HG03175 (cell line): Measurements from ENCODE around the gene CPNE4.
"Not testable (repeated sequence)": the region's sequence is repeated elsewhere in the genome, so short reads cannot be mapped to it uniquely, and the experiment has no call there.

ENCODE experiments used
- ATAC-seq: cut with Tn5 transposase; IDR thresholded peaks from one replicate; pipeline ENCODE4 v1.9.1; 2021; ENCODE audit warnings: mild to moderate bottlenecking, moderate library complexity; ENCODE audit not compliant: unreplicated experiment

Gene CPNE4

GRCh38 chr3:131963442-131963841 lies 71.4 kb downstream of the CPNE4 start:
- not testable (repeated sequence) for ATAC-seq

- ATAC-seq = no peak
These were observed 71.8 kb downstream of the CPNE4 start for GRCh38 chr3:131962982-131963381.

DNA sequence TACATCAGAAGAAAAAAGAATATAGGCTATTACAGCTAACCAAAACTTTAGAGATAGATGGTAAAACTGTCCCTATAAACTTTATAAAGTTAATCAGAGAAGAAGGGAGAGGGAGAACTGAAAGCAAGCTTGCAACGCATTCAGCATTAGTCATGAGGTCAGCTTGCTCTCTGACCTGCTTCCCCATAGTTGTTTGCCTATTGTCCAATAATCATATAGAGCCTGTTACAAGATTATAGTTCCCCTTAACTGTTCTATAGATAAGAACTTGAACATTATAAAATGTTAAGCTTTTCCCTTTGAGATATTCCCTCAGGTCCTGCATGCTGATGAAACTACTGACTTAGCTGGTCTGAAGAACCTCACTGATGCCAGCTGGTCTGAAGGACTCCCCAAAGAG lies 74.5 kb downstream of the CPNE4 start:
- ATAC-seq = no peak

- ATAC-seq = no peak
These were observed 76.8 kb downstream of the CPNE4 start for GRCh38 chr3:131957980-131958379.

GRCh38 chr3:131957511-131957910 lies 77.3 kb downstream of the CPNE4 start:
- no peak for ATAC-seq

GRCh38 chr3:131948806-131949205 lies 86.0 kb downstream of the CPNE4 start:
- no peak for ATAC-seq

DNA sequence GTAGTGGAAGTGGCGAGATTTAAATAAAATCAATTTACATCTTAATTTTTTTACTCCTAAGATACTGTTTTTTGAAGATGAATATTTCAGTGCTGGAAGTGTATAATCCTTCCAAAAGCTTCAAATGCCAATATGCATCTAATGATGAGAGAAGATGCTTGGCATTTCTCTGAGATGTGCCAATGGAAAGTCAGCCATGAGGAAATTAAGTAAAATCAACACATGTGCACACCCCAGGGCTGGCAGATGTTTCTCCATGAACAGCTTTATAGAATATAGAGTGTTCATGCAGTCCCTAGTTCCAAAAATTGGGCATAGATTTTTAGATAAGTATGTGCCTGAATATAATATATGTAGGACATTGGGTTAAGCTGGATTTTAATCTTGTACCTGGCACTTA lies 90.1 kb downstream of the CPNE4 start:
- no peak for ATAC-seq

- no peak for ATAC-seq
These were observed 101.1 kb downstream of the CPNE4 start for GRCh38 chr3:131933665-131934064.

GRCh38 chr3:131928593-131928992 lies 106.2 kb downstream of the CPNE4 start:
- ATAC-seq = no peak

GRCh38 chr3:131925571-131925970 lies 109.2 kb downstream of the CPNE4 start:
- ATAC-seq = no peak

DNA sequence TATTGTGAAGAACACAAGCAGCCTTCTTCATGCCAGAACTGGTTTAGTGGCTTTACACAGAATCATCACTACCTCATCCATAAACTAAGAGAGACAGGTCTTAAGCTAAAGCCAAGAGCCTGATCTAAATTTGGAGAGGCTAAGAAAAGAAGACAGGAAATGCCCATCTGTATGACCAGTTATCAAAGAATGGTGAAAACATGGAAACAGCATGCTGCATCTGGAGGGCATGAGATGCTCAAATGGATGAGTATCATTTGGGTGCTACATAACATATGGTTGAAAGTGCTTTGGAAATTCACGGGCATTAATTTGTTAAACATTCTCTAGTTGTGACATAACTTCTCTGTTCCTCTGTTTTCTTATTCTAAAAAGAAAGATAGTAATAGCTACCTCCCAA lies 112.5 kb downstream of the CPNE4 start:
- no peak for ATAC-seq

- ATAC-seq = no peak
These were observed 117.8 kb downstream of the CPNE4 start for GRCh38 chr3:131917006-131917405.

- ATAC-seq = no peak
These were observed 120.6 kb downstream of the CPNE4 start for GRCh38 chr3:131914090-131914691.

- ATAC-seq = no peak
These were observed 122.6 kb downstream of the CPNE4 start for GRCh38 chr3:131912255-131912654.

- no peak for ATAC-seq
These were observed 127.0 kb downstream of the CPNE4 start for GRCh38 chr3:131907796-131908195.

DNA sequence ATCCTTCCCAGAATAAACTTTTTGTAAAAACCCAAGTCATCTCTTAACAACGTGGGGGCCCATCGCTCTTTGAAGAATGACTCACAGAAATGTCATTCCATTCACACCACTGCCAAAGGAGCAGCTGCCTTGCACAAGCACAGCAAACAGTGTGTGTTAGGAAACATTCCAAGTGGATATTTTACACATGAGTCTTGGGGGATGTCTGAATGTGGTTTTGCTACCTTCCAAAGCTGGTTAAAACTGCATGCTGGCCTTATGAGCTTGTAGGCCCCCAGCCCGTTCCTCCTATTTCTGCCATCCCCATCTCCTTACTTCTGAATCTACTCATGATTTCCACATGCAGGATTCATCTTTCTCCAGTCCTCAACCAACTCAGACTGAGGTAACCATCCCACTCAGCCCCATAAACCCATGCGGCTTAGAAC lies 130.8 kb downstream of the CPNE4 start:
- ATAC-seq = no peak

DNA sequence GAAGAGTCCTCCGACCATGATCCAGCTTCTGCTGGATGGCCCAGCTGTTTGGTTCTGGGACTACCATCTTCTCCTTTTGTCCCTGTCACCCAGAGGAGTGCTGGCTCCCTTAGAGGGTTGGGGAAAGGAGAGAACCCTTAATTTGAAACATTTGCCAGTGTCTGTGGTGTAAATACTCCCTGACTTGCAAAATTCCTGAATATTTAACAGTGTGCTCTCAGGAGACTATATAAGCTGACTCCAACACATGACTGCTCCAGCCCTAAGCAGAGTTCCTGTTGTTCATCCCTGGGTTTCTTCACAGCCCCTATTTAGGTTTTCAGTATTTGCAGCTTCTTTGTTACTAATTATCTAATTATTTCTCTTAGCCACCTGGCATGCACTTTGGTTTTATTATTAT lies 133.1 kb downstream of the CPNE4 start:
- ATAC-seq = no peak

GRCh38 chr3:131900891-131901290 lies 133.9 kb downstream of the CPNE4 start:
- ATAC-seq = no peak

- no peak for ATAC-seq
These were observed 135.8 kb downstream of the CPNE4 start for GRCh38 chr3:131899021-131899420.

GRCh38 chr3:131898346-131898745 lies 136.5 kb downstream of the CPNE4 start:
- ATAC-seq = no peak

- ATAC-seq = no peak
These were observed 138.5 kb downstream of the CPNE4 start for GRCh38 chr3:131896285-131896684.

DNA sequence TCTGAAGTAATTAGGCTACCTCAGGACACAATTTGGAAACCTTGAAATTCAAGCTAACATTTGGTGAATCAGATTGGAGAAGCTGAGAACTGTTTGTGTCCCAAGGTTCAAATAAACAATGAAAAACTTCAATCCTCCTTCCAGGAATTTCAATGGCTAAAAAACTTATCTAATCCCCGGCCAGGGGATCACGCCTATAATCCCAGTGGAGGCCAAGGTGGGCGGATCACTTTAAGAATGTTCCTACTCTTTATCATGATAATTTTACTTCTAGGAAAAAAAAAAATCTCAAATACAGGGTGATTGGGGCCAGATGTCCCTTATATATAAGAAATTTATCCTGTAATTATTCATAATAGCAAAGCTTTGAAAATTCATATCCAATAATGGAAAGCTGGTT lies 139.0 kb downstream of the CPNE4 start:
- no peak for ATAC-seq

GRCh38 chr3:131892331-131892730 lies 142.5 kb downstream of the CPNE4 start:
- ATAC-seq = no peak
